CD4-positive, alpha-beta T cell treated with Interleukin-12 subunit alpha and Interleukin-12 subunit beta, for 1 hour (primary cell): Measurements from ENCODE around the gene MEG3.
"Not testable (repeated sequence)": the region's sequence is repeated elsewhere in the genome, so short reads cannot be mapped to it uniquely, and the experiment has no call there.

ENCODE experiments used
- DNase-seq: peaks from one replicate; pipeline ENCODE4 v3.0.0-alpha.2; 2020

The MEG3 gene

DNA sequence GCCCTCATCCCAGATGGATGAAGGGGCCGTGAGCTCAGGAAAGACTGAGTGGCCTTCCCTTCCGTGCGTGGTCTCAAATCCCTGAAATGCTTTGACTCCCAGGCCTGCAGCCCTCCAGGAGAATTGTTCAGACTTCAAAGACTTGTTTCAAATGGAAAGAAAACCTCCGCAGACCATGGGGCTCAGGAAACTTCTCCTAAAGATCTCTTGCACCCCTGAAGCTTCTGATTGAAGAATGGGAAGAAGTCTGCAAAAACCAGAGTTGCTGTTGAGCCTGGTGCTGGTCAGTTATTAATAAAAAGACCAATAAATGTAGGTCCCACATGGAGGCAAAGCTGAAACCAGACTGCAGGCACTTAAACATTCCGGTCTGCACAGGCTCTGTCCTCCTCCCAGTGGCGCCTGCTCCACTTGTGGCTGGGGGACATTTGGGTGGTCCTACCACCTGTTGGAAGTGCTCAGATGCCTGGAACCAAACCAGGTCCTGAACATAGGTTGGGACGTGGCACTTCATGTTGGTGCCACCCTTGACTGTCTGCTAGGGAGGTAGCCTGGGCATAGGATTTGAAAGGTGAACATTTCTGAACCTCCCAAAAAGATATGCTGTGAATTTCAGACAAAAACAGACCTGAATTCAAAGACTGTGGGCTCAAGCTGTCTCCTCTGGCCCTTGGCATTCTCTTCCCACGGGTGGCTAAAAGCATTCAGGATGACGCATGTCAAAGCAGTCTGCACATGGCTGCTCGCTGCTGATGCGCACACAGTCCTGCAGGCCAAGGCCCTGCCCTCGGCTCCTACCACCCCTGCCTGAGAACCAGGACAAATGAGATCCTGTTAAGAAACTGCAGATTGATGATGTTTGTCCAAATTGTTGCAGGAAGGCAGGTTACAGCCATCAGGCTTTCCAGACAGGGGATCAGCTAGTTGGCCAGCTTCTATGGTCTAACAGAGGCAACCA lies 36.2 kb upstream of the MEG3 start:
- DNase-seq: no peak

DNA sequence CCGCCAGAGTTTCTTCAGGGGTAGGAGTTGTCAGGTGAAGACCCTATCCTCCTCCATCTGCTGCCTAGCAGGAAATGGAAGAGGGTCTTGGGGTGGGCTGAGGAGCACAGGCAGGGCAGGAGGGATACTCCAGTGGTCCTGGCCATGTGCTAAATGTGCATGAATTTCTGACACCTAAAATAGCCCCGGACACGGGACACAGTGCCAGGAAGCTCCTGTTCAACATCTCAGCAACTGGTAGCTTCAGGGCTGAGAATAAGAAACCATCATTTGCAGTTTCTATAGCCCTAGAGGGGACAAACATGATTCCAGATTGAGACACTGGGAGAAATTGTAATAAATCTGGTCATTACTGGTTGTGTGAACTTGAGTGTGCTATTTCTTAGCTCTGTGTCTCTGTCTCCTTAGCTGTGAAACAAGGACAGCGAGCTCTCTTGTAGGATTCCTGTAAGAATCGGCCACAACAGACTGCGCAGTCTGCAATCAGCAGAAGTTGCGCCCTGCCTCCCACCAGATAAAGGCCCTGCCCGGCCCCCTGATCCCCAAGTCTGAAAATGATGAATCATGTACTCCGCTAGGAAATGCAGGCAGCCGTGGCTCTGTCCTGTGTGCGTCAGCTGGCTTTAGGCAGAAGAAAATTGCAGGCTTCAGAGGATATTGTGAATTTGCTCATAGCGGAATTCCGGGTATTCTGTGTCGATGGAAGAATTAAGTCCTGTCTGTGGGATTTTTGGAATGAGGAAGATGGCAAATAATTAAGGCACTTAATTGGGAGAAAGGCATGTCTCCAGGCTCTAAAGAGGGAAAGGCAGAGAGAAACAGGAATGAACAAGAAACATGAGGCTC lies 35.2 kb upstream of the MEG3 start:
- DNase-seq: no peak

DNA sequence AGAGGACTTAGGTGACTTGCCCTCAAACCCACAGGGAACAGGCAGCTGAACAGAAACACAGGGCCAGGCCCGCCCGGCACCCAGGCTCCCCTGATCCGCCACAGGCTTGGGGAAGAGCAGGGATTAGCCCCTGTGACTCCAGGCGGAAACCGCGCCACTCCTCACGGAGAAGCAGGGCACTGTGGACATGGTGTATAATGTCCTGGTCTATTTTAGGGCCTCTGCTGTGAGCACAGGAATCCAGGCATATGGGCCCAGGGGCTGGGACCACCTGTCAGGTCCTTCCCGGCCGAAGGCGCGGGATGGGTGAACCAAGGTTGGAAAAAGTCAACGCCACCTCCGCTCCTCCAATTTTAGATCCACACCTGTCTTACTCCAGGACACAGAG lies 34.6 kb upstream of the MEG3 start:
- no peak for DNase-seq

DNA sequence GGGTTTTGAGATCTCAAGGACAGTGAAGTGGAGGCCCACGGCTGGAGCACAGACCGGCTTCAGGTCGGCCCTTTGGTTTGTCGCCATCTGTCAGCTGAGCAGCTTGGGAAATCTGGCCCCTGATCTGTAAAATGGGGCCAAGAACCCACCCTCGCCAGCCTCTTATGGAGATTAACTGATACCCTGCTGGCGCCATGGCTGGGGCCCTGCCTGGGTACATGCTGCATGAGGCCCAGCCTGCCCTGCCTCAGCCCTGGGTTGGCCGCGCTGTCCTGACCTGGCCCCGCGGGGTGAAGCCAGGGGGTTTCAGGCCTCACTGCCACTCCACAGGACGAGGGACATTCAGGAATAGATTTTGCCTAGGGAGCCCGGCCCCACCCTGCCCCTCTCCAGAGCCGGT lies 33.9 kb upstream of the MEG3 start:
- no peak for DNase-seq

DNA sequence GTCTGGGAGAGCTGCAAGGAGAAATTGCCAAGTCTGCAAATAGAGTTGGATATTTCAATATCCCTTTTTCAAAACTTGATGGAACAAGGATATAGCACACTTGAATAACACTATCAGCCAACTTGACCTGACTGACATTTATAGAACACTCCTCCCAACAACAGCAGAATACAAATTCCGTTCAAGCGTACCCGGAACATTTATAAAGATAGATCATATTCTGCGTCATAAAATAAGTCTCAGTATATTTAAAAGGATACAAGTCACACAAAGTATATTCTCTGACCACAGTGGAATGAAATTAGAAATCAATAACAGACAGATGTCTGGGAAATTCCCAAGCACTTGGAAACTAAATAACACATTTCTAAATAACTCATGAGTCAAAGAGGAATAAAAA lies 29.0 kb upstream of the MEG3 start:
- no peak for DNase-seq

DNA sequence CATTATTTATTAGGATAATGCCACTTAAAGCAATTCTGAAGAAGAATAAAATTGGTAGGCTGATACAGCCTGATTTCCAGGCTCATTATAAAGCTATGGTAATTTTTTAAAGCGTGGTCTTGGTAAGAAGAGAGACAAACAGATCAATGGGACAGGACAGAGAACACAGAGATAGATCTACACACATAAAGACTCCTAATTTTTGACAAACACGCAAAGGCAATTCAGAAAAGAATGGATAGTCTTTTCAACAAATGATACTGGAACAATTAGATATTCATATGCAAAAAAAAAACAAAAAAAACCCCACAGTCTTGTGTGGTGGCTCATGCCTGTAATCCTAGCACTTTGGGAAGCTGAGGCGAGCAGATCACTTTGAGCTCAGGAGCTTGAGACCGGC lies 25.9 kb upstream of the MEG3 start:
- DNase-seq: no peak

DNA sequence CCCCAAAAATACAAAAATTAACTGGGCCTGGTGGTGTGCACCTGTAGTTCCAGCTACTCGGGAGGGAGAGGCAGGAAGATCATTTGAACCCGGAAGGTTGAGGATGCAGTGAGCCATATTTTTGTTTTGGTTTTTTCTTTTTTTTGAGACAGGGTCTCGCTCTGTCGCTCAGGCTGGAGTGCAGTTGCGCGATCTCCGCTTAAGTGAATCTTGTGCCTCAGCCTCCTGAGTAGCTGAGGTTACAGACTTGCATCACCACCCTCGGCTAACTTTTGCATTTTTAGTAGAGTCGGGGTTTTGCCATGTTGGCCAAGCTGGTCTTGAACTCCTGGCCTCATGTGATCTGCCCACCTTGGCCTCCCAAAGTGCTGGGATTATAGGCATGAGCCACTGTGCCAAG lies 24.5 kb upstream of the MEG3 start:
- not testable (repeated sequence) for DNase-seq

DNA sequence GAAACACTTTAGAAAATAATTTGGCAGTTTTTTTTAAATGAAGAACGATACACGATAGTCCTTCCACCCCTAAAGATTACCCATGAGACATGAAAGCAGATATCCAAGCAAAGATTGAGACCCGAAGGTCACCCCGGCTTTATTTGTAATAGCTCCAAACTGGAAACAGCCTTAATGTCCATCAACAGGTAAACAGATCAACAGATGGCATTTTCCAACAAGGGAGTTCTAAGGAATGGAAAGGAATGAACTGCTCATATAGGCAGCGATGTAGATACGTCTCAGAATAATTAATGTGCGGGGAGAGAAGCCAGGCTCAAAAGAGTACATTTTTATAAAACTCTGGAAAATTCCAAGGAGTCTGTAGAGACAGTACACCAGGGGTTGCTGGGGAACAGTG lies 23.7 kb upstream of the MEG3 start:
- DNase-seq: no peak

DNA sequence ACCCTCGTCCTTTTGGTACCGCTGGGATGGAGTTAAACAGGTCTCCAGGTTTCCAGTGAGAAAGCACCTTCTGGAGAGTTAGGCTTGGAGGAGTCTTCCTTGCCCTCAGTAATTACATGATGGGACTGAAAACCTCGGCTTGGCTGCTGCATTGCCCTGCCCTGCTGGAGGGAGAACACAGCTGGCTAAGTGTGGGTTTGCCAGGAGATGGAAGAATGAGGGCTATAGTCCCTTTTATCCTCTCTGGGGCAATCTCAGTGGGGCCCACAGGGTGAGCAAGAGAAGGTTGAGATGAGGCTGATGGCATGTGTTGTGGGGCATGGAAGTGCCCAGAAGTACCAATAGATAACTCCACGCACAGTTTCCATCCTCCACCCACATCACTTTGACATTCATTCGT lies 23.2 kb upstream of the MEG3 start:
- no peak for DNase-seq

DNA sequence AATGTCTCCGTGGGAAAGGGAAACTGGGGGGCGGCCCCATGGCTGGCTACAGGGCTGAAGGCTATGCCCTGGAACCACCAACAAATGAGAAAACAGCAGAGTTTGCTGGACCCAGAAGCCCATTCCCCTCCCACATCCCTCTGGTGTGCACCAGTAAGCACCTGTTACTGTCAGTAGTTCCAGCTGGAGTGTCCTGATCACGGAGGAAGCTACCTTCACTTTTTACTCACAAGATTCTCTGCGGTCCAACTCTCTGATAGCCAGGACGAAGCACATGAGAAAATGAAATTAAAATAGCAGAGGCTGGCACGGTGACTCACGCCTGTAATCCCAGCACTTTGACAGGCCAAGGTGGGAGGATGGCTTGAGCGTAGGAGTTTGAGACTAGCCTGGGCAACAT lies 22.7 kb upstream of the MEG3 start:
- DNase-seq: no peak

DNA sequence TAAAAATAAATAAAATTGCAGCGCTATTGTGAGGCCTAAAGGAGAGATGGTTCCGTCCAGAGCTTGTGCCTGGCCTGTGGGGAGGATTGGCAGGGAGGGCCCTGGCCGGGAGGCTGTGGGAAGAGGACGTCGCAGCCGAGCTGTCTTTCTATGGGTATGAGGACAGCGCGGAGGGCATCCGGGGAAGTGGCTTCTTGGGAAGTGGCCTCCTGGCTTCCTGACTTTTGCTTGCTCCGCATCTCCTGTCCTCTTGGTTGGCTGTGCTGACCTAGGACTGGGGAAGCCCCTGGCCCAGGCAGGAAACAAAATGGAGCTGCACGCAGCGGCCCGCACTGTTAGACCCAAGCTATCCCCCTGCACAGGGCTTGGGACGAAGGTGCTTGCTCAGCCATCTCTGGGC lies 22.2 kb upstream of the MEG3 start:
- DNase-seq: no peak

DNA sequence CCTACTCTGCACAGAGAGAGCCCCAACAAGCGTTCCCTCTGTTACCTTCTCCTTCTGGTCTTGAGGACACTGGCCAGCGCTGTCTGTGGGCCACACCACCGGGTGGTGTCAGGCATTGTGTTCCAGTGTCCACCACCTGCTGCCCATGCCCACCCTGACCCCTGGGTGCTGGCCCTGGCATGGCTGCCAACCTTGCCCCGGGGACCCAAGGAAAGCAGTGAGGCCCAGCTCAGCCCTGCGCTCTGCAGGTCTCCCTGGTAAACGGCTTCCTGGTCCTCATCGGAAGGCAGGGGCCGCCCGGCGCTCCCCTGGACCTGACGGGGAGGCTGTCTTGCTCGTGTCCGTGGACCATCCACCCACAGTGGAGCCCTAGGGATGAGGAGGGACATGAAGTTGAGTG lies 21.8 kb upstream of the MEG3 start:
- no peak for DNase-seq

DNA sequence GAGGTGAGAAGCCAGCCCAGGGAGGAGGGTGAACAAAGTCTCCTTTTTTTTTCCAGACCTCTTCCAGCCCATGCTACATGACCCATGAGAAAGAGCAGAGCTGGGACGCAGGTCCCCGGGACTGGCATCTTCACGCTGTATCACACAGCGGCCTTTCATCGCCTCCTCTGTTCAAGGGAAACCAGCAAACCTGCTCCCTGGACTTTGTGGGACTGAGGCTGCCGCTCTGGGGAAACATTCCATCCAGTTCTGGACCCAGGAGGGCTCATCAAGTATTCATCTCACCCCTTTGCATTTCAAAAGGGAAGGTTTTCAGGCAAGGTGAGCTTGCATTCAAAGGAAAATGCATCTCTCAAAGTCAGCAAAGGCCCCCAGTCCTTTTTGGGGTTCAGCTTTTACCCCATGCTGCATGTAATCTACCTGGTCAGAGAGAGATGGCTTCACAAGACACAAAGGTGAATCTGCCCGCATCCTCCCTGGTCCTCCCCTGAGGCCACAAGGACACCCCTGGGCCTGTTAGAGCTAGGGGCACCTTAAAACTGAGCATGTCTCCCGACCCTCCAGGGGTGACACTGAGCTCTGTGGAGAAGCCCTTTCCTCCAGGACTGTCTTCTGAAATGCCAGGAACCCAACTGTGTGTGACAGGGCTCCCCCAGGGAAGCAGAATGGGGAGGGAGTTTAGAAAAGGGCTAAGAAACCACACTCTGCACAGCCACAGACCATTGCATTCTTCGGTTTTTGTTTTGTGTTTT lies 21.2 kb upstream of the MEG3 start:
- DNase-seq: no peak

DNA sequence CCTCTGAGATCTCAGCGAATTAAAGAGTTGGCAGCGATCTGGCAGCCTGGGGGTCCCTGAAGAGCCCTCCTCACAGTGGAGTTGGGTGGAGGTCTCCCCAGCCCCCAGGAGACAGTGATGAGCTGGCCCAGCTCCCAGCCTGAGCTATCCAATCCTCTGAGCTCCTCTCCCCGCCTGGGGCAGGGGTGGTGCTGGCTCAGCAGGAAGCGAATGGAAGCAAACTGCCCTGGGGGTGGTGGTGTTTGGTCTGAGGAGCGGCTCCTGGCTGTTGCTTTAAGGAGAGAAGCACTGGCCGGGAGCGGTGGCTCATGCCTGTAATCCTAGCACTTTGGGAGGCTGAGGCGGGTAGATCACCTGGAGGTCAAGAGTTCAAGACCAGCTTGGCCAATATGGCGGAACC lies 19.5 kb upstream of the MEG3 start:
- DNase-seq: no peak

DNA sequence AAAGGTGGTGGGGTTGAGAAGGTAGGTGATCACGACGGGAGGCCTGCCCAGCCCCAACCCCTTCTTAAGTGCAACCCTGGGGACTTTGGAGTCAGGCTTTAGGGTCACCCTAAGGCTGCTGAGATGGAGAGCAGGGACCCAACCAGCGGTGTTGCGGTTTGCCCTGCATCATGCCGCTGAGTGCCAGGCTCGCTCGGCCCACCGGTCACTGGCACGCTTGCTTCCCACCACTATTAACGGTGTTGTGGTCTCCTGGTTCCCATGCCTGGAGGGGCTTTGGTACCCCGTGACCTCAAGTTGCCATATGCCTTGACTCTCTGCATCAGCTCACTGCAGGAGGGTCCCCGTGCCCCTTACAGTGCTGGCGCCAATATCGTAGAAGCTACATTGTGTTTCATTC lies 18.4 kb upstream of the MEG3 start:
- no peak for DNase-seq

DNA sequence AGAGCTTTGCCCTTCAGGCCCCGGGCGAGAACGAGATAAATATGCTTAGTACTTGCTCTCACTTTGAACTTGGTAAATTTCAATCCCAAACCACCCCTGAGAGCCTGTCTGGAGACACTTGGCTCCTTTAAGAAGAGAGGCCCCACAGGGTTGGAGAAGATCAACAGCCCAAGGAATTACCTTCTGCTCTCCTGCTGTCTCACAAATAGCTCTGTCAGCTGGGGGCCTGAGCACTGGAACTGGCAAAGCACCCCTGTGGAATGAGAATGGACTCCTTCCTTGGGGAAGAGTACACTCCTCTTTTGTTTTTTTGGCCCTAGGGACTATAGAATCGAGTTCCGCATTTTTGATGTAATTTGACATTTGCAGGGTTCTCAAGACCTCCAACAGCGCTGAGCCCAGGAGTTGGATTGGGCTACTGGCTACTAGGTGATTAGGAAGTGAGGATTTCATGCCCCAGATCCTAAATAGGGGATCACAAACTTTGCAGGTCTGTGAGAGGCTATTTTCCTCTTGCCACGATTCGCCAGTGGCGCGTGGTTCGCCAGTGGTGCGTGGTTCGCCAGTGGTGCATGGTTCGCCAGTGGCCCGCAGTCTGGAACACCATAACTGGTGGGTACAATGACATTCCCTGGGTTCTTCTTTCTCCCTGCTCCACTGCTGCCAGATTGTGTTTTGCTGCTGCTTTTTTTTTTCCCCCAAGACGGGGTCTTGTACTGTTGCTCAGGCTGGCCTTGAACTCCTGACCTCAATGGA lies 17.8 kb upstream of the MEG3 start:
- DNase-seq: no peak

DNA sequence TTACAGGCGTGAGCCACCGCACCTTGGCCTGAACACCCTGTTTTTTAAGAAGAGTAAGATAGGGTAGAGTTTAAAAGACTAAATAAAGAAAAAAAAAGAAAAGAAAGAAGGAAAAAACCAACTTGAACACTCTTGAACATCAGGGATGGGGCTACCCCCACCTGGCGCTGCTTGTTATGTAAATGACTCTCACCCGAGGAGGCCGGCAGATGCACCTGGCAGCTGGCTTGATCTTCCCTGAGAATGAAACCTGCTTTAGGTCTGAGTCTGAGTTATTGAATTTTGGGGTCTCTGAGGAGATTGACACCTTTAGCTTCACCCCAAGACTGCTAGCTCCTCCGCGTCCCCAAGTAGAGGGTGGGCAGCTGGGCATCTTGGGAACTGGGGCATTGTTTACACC lies 15.5 kb upstream of the MEG3 start:
- DNase-seq: no peak

DNA sequence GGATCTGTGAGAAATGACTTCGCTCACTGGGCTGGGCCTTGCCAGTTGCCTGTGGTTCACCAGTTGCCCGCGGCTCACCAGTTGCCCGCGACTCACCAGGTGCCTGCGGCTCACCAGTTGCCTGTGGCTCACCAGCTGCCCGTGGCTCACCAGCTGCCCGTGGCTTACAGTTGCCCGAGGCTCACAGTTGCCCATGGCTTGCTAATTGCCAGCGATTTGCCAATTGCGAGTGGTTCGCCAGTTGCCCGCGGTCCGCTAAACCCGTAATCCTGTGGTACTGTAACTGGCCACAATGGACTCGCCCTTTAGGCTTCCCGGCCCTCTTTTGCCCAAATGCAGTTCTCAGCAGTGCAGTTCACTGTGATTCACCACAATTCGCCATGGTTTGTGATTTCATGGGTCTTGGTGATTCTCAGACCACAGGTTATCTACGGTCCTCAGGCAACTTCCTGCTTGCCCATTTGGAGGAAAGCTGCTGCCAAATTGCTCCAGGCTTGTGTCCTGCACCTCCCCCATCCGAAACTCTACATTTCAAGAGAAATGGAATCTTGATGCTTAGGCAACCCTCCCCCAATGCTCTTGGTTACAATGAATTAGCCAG lies 15.0 kb upstream of the MEG3 start:
- DNase-seq: no peak

DNA sequence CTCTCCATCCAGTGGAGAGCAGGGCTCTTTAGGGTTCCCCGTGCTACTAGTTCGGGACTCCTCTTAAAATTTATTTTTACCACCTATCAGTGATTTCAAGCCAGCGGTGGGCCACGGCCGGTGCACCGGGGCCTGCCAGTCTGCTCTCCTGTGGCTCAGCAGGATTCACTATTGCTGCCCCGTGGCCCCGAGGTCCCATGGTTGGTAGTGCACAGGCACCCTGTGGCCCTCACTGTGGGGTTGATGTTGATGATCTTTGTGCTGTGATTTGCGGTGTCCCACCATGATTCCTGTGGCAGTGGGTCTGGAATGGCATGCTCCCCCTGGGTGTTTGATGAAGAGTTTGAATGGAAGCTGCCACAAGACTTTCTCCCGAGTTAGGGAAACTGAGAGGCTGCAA lies 12.6 kb upstream of the MEG3 start:
- DNase-seq: no peak

DNA sequence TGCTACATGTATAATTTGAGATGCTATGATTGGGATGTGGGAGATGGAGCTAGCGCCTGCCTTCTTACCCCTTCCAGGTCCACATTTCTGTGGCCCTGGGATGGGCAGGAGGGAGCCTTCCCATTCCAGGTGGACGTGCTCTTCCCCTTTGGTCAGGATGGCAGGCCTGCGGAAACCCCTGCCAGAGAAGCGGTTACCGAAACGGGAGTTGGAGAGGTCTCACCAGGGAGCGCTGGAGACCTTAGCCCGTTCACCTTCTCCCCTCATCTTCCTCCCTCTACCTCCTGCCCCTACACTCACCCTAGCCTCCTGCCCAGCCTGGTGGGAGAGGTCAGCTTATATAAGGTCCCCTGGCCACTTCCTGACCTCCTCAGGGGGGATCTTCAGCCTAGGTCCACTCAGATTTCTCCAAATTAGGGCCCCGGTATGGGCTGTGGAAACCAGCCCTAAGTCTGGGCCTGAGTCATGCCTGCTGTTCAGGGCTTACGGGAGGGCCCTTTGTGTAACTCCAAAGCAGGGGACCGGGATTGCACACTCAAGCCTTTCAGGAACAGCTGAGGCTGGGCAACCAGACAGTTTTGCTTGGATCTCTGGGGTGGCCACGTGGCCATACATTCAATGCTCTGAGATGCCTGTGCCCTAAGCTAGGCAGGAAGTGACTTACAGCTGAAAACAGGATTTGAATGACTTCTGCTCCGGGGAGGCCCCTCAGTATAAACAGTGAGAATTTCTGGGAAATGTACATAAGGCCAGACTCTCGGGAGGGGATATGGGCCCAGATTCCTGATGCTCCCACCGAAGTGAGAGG lies 10.2 kb upstream of the MEG3 start:
- no peak for DNase-seq

DNA sequence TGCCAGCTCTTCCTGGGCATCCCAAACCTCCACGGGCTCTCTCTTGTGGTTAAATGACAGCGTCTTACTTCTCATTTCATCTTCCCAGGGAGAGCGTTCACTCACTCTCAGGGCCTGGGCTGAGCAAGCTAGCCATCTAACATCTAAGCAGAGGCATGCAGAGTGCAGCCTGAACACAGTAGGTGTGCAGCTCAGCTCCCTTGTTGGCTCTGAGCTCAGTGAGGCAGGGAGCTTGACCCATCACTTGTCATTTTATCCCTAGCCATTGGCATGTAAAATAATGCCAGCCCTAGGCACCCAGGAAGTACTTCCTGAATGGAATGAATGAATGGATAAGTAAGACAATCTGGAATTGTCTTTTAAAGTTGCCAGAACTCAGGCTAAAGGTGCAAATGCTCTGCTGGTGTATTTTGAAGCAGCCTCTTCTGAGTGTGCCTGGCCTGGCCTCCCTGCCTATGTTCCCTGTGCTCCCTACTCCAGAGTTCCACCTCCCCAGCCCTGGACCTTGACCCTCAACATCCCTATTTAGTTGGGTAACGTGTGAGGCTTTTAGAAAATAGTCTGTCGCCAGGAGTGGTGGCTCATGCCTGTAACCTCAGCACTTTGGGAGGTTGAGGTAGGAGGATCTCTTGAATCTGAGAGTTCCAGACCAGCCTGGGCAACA lies 9.5 kb upstream of the MEG3 start:
- DNase-seq: no peak
